DND-41 (cell line): ENCODE results near the gene XKR3.
"Not testable (repeated sequence)": the region's sequence is repeated elsewhere in the genome, so short reads cannot be mapped to it uniquely, and the experiment has no call there.

Experiments used
- CTCF ChIP-seq: IDR thresholded peaks from 2 replicates; pipeline ENCODE4 v1.5.1; 2012; ENCODE audit warnings: borderline replicate concordance, low read length, moderate library complexity, mild to moderate bottlenecking; ENCODE audit not compliant: poor library complexity, severe bottlenecking; ENCODE audit errors: extremely low read depth
- EZH2 ChIP-seq: IDR thresholded peaks from 3 replicates; pipeline ENCODE4 v1.6.1; 2012; ENCODE audit warnings: borderline replicate concordance, low read depth, mild to moderate bottlenecking, moderate library complexity, low read length, inconsistent platforms; ENCODE audit not compliant: severe bottlenecking

DNA sequence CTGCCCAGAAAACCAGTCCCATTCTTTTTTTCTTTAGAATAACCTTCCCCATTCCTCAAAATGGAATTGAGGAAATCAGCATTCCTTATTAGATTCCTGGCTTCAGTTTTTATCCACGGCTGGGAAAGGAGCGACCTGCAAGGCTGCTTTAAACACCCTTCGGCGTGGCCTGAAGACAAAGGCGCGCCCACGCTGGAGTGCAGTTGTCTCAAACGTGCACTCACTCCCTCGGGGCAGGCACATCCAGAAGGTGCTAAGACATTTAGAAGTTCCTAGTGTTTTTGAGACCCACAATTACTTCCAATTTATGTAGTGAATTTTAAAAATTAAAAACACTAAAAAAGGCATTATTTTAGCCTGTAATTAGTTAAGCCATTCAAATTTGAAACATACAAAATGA is 31.6 kb upstream of the XKR3 start:
- not testable (repeated sequence) for TF ChIP-seq CTCF, EZH2
